GM21515 (cell line): Measurements from ENCODE around the gene ZMYND8.
"Not testable (repeated sequence)": the region's sequence is repeated elsewhere in the genome, so short reads cannot be mapped to it uniquely, and the experiment has no call there.

Experiments used
- ATAC-seq: cut with Tn5 transposase; IDR thresholded peaks from one replicate; pipeline ENCODE4 v1.9.1; 2021; ENCODE audit not compliant: unreplicated experiment

ZMYND8 gene

GRCh38 chr20:47188540-47188939 lies 168.0 kb downstream of the ZMYND8 start:
- ATAC-seq: no peak

DNA sequence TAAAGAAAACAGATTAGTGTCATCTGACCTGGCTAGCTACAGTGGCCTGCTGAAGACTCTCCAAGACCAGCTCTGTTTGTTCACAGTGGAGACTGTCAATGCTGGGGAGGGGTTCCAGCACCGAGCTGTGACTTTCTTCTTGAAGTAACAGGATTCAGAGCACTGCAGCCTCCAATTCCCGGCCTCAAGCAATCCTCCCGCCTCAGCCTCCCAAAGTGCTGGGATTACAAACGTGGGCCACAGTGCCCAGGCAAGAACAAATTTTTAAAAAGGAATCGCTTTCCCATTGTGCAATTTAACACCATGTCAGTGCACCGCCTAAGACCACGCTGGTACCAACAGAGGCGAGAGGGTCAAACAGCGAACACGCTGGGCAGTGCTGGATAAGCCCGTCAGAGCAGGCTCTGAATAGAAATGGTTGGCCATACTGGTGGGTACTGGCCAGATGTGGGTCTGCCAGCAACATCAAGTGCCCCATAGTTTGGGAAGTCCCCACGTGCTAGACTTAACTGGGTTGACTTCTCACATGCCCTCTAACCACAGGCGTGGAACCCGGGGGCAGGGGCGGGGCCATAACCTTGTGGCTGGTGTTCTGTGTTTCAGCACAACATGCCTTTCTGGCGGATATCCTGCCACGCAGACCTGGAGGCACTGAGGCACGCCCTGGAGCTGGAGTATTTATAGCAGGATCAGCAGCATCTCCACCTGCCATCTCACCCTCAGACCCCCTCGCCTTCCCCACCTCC lies 168.9 kb downstream of the ZMYND8 start:
- ATAC-seq: no peak

DNA sequence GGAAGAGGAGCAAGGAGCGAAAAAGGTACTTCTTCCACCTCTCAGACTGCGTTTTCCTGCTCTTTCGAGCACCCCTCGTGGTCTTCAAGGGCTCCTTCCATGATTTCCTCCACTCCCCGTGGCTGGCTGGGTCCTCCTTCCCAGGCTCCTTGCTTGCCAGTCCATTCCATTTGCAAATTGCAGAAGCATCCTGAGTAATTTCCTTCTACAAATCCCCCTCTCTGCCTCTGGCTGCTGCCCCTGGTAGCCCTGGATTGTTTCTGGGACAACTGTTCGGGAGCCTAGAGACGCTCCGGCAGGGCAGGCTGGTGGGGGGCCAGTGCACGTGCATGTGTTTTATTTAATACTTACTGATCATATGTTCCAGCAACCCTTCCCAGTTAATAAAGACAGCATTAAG lies 173.1 kb downstream of the ZMYND8 start:
- ATAC-seq: no peak

- no peak for ATAC-seq
These were observed 175.2 kb downstream of the ZMYND8 start for GRCh38 chr20:47181056-47181862.

GRCh38 chr20:47179267-47179666 lies 177.2 kb downstream of the ZMYND8 start:
- ATAC-seq: no peak

- ATAC-seq: no peak
These were observed 177.6 kb downstream of the ZMYND8 start for GRCh38 chr20:47178851-47179250.

DNA sequence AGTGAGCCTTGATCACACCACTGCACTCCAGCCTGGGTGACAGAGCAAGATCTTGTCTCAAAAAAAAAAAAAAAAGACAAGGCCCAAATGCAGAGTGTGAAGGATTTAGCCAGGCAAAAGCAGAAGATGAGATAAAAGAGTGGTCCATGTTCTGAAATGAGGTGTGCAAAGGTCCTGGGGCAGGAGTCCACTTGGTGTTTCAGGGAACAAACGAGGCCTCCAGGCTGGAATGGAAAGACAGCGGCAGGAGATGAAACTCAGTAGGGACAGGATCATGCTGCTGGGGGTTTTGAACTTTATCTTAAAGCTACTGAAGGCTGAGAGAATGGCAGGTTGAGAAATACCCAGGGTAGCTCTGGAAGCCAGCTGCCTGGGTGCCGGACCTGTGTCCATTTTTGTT lies 178.2 kb downstream of the ZMYND8 start:
- no peak for ATAC-seq

- ATAC-seq: not testable (repeated sequence)
These were observed 180.3 kb downstream of the ZMYND8 start for GRCh38 chr20:47176217-47176616.

DNA sequence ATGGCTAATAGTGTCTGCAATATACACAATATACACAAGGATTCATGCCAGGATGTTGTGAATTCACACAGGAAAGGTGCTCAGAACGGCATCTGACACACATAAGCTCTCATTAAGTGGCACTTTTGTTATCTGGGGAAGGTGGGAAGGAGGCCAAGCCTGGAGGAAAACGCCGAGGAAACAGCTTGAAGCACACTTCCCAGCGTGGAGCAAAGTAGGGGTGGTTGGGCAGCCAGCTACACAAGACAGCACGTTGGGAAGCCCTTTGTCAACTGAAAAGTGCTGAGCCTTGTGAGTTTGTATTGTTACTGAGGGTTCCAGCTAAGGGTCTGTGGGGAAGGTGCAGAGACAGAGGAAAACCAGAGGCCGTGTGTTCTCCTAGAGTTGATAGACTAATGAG lies 181.0 kb downstream of the ZMYND8 start:
- no peak for ATAC-seq

DNA sequence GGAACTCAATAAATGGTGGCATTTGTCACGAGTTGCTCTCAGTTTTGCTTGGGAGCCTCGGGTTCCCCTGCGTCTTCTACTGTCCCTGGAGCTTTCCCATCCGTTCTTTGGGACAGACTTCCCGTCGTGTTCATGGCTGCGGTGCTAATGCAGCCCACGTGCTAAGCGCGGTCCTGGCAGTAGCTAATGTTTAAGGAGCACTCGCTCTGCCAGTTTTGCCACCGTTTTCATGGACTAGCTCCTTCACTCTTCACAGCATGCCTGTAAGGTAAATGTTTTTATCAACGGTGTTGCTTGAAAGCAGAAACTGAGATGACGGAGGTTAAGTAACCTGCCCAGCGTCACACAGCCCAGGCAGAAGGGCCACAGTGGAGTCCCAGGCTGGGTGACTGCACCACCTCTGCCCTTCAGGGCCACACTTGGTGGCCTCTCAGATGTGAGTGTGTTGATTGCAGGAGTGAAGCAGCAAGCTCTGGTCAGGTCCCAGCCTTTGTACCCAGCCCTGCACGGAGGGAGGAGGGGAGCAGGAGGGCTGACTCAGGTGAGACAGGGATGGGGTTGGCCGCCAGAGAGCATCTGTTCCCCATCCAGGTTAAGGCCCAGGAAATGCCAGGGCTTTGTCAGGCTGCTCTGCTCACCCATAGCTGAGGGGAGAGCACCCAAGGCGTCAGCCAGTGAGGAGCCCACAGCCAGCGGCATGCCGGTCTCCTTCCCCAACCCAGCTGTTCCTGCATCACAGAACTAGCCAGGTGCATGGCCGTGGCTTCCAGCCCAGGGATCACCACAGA lies 181.8 kb downstream of the ZMYND8 start:
- no peak for ATAC-seq

- ATAC-seq: no peak
These were observed 182.8 kb downstream of the ZMYND8 start for GRCh38 chr20:47173596-47174216.

- ATAC-seq: no peak
These were observed 183.9 kb downstream of the ZMYND8 start for GRCh38 chr20:47172579-47172978.

GRCh38 chr20:47167846-47168245 lies 188.7 kb downstream of the ZMYND8 start:
- no peak for ATAC-seq

- no peak for ATAC-seq
These were observed 191.1 kb downstream of the ZMYND8 start for GRCh38 chr20:47165376-47165865.

DNA sequence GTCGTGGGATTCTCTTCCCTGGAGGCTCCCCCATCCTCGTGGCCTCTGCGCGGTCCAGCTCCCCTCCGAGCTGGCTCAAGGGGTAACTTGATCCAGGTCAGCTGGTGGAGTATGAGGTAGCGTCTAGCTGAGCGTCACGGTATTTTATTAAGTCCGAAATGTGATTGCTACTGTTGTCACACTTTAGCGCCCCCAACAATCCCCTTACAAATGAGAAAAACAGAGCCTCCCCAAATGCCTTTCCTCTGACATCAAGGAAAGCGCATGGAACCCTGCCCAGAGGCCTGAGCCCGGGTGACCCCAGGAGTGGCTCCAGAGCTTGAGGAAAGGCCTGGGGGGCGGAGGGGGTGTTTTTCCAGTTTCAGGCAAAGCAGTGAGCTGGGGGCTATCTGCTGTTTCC lies 192.4 kb downstream of the ZMYND8 start:
- no peak for ATAC-seq

GRCh38 chr20:47161411-47161810 lies 195.1 kb downstream of the ZMYND8 start:
- no peak for ATAC-seq

DNA sequence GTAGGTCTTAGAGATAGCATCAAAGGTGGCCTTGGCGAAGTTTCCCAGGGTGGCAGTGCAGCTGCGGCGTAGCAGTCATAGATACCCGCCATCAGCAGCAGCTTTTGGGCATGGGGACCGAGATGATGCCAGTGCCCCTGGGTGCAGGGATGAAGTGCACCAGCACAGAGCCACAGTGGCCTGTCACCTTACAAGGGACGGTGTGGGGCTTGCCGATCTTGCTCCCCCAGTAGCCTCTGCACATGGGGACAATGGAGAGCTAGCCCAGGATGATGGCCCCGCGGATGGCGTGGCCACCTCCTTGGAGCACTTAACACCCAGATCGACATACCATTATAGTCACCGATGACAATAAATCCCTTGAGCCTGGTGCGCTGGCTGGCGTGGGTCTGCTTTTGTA lies 195.5 kb downstream of the ZMYND8 start:
- ATAC-seq: no peak

- ATAC-seq: no peak
These were observed 196.3 kb downstream of the ZMYND8 start for GRCh38 chr20:47160240-47160639.
